K562 (cell line): ENCODE results near the gene PRR35. TPM values are rescaled to one million over a fixed set of nuclear protein-coding genes. Genes with fewer than 3 reads are reported as not detected.

Experiments used
- ADNP ChIP-seq: fragments of 200-800 bp; sonication (Bioruptor generic); IDR thresholded peaks from 2 replicates; pipeline ENCODE4 v1.6.1; 2016; ENCODE audit warnings: missing genetic modification characterization, missing compliant biosample characterization
- HMG20A ChIP-seq: fragments of 450-650 bp; formaldehyde crosslinking; conservative IDR thresholded peaks from 2 replicates; pipeline ENCODE4 v1.4.0; 2020; ENCODE audit warnings: mild to moderate bottlenecking, mixed read lengths
- HNRNPL ChIP-seq: fragments of 200-400 bp; formaldehyde crosslinking; IDR thresholded peaks from 2 replicates; pipeline ENCODE4 v1.6.1; 2017; ENCODE audit warnings: low read depth, mild to moderate bottlenecking, low read length
- HSF4 ChIP-seq: fragments of 250-450 bp; sonication (Bioruptor Pico); IDR thresholded peaks from 2 replicates; pipeline ENCODE4 v2.1.2; 2022; ENCODE audit warnings: mild to moderate bottlenecking, moderate library complexity, borderline replicate concordance
- KLF16 ChIP-seq: IDR thresholded peaks from 2 replicates; pipeline ENCODE4 v1.6.1; 2016; ENCODE audit warnings: antibody characterized with exemption
- NELFE ChIP-seq: IDR thresholded peaks from 2 replicates; pipeline ENCODE4 v1.6.1; 2011; ENCODE audit warnings: mild to moderate bottlenecking; ENCODE audit not compliant: insufficient read depth, insufficient read length
- NFXL1 ChIP-seq: fragments of 450-650 bp; formaldehyde crosslinking; IDR thresholded peaks from 2 replicates; pipeline ENCODE4 v1.4.0; 2021; ENCODE audit warnings: mild to moderate bottlenecking
- PHF21A ChIP-seq: fragments of 450-650 bp; IDR thresholded peaks from 2 replicates; pipeline ENCODE4 v1.6.1; 2017; ENCODE audit warnings: low read depth, borderline replicate concordance
- RB1 ChIP-seq: fragments of 450-650 bp; IDR thresholded peaks from 2 replicates; pipeline ENCODE4 v1.6.1; 2017; ENCODE audit warnings: low read depth, mild to moderate bottlenecking
- RBM17 ChIP-seq: fragments of 200-400 bp; formaldehyde crosslinking; IDR thresholded peaks from 2 replicates; pipeline ENCODE4 v1.6.1; 2017; ENCODE audit warnings: low read depth, mild to moderate bottlenecking, low read length, borderline replicate concordance
- RHOXF2B ChIP-seq: fragments of 250-450 bp; sonication (Bioruptor Pico); conservative IDR thresholded peaks from 2 replicates; pipeline ENCODE4 v1.5.1; 2021
- SIX5 ChIP-seq, 2 experiments: IDR thresholded peaks; 2 replicates each; pipeline ENCODE4 v1.6.1; 2011; ENCODE audit warnings: low read length in 2 of 2, borderline replicate concordance in 1 of 2, low read depth in 1 of 2, mild to moderate bottlenecking in 1 of 2, moderate library complexity in 1 of 2; ENCODE audit not compliant: insufficient read depth in 1 of 2
- SMARCA4 ChIP-seq: fragments of 450-650 bp; IDR thresholded peaks from 2 replicates; pipeline ENCODE4 v1.6.1; 2016
- SOX6 ChIP-seq: fragments of 450-650 bp; IDR thresholded peaks from 2 replicates; pipeline ENCODE4 v1.6.1; 2014; ENCODE audit warnings: mild to moderate bottlenecking
- ZBED1 ChIP-seq: IDR thresholded peaks from 2 replicates; pipeline ENCODE4 v1.6.1; 2014
- ZBTB17 ChIP-seq: fragments of 450-650 bp; formaldehyde crosslinking; IDR thresholded peaks from 2 replicates; pipeline ENCODE4 v1.4.0; 2020; ENCODE audit warnings: mild to moderate bottlenecking
- ZNF830 ChIP-seq: fragments of 250-450 bp; sonication (Bioruptor Pico); IDR thresholded peaks from 2 replicates; pipeline ENCODE4 v1.5.0; 2021; ENCODE audit warnings: mild to moderate bottlenecking
- ZZZ3 ChIP-seq: fragments of 450-650 bp; IDR thresholded peaks from 2 replicates; pipeline ENCODE4 v1.6.1; 2016; ENCODE audit warnings: antibody characterized with exemption, mild to moderate bottlenecking, moderate library complexity
- polyA plus RNA-seq, 8 experiments: library from polyadenylated mRNA; depleted of rRNA in 4 of 8; stranded (reverse) in 5 of 8; unstranded in 3 of 8; fragments of >200 nt; fragmentation: Nextera tagmentation in 2 of 8; fragmentation: Illumina TruSeq in 1 of 8; extraction: Ambion mirVana in 2 of 8; extraction: Trizol in 1 of 8; gene quantifications; 2 replicates each; pipeline versions ENCODE4 v1.2.1 to v1.2.3, GENCODE V29; 2011 to 2014; ENCODE audit warnings: inconsistent platforms in 1 of 8, missing spikeins in 1 of 8
- total RNA-seq, 7 experiments: library from RNA; depleted of rRNA in 6 of 7; stranded (reverse); fragments of >200 nt in 6 of 7; fragmentation: Illumina TruSeq in 2 of 7; extraction: Trizol in 2 of 7; gene quantifications; 2 replicates each; pipeline versions ENCODE4 v1.2.1 to v1.2.3, GENCODE V29; 2011 to 2021; ENCODE audit warnings: low replicate concordance in 1 of 7
- TF ChIP-seq, protein P1 (sequence below): fragments of 250-450 bp; sonication (Bioruptor Pico); IDR thresholded peaks from 2 replicates; pipeline ENCODE4 v1.5.0; 2020; ENCODE audit warnings: mild to moderate bottlenecking
- TF ChIP-seq, protein P2 (sequence below): sonication (generic); formaldehyde crosslinking; IDR thresholded peaks from 2 replicates; pipeline ENCODE4 v1.9.0; 2022; ENCODE audit warnings: mild to moderate bottlenecking, missing genetic modification reagents
- TF ChIP-seq, protein P3 (sequence below): fragments of 450-650 bp; formaldehyde crosslinking; IDR thresholded peaks from 2 replicates; pipeline ENCODE4 v1.4.0; 2020; ENCODE audit warnings: mild to moderate bottlenecking, moderate library complexity
- TF ChIP-seq, protein P4 (sequence below): sonication (generic); formaldehyde crosslinking; IDR thresholded peaks from 2 replicates; pipeline ENCODE4 v1.8.1; 2023; ENCODE audit warnings: mild to moderate bottlenecking, missing genetic modification reagents
- TF ChIP-seq, protein P5 (sequence below), 2 experiments: fragments of 250-450 bp in 1 of 2; fragments of 450-650 bp in 1 of 2; sonication (Bioruptor Pico) in 1 of 2; IDR thresholded peaks; 2 replicates each; pipeline versions ENCODE4 v1.6.1 to v1.8.0; 2016 to 2021; ENCODE audit warnings: mild to moderate bottlenecking in 2 of 2, moderate library complexity in 2 of 2, missing compliant biosample characterization in 1 of 2, missing genetic modification characterization in 1 of 2
- TF ChIP-seq, protein P6 (sequence below): sonication (generic); formaldehyde crosslinking; IDR thresholded peaks from 2 replicates; pipeline ENCODE4 v1.8.1; 2023; ENCODE audit warnings: mild to moderate bottlenecking, missing genetic modification reagents, moderate library complexity

PRR35 gene
- total and polyA plus RNA-seq, 9 of the 15 experiments (the other 6 are each of a cell fraction or from before 2014, with no cell fraction given): 0.17 to 0.45 (median 0.21) TPM; not detected in 5

DNA sequence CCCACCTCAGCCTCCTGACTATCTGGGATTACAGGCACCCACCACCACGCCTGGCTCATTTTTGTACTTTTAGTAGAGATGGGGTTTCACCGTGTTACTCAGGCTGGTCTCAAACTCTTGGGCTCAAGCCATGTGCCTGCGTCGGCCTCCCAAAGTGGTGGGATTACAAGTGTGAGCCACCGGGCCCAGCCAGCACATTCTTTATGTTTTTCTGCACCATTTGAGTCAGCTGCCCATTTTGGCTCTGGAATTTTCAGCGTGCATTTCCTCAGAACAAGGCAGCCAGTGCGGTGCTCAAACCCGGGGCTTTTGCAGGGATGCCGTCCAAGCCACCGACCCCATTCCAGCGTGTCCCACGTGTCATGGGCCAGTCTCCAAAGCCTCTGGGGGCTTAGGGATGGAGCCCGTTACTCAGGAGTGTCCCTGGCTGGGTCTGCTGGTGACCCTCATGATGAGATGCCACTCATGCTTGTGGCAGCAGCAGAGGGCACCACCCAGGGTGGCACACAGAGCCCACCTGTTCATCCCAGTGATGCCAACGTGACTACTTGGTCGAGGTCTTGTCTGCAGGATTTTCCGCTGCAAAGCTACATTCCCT, 26.0 kb downstream of the PRR35 start (continued):
- TF ChIP-seq, protein P1, sequence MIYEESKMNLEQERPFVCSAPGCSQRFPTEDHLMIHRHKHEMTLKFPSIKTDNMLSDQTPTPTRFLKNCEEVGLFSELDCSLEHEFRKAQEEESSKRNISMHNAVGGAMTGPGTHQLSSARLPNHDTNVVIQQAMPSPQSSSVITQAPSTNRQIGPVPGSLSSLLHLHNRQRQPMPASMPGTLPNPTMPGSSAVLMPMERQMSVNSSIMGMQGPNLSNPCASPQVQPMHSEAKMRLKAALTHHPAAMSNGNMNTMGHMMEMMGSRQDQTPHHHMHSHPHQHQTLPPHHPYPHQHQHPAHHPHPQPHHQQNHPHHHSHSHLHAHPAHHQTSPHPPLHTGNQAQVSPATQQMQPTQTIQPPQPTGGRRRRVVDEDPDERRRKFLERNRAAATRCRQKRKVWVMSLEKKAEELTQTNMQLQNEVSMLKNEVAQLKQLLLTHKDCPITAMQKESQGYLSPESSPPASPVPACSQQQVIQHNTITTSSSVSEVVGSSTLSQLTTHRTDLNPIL (CRISPR knock-in tag): no peak
- TF ChIP-seq HMG20A: no peak
- TF ChIP-seq SOX6: no peak
- no peak for TF ChIP-seq SIX5 (IDR thresholded peaks at IDR 0.05; ENCODE audit: borderline replicate concordance in 1 of 2, insufficient read depth in 1 of 2, low read depth in 1 of 2, low read length in 2 of 2)
- TF ChIP-seq ZZZ3: no peak
- no peak for TF ChIP-seq RBM17
- TF ChIP-seq NFXL1 (CRISPR knock-in tag): no peak
- no peak for TF ChIP-seq PHF21A
- TF ChIP-seq KLF16: no peak
- TF ChIP-seq, protein P2, sequence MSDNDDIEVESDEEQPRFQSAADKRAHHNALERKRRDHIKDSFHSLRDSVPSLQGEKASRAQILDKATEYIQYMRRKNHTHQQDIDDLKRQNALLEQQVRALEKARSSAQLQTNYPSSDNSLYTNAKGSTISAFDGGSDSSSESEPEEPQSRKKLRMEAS (CRISPR knock-in tag): peak; percentile 17; the same call in 1 of the 2 replicates
- TF ChIP-seq, protein P3, sequence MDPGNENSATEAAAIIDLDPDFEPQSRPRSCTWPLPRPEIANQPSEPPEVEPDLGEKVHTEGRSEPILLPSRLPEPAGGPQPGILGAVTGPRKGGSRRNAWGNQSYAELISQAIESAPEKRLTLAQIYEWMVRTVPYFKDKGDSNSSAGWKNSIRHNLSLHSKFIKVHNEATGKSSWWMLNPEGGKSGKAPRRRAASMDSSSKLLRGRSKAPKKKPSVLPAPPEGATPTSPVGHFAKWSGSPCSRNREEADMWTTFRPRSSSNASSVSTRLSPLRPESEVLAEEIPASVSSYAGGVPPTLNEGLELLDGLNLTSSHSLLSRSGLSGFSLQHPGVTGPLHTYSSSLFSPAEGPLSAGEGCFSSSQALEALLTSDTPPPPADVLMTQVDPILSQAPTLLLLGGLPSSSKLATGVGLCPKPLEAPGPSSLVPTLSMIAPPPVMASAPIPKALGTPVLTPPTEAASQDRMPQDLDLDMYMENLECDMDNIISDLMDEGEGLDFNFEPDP (CRISPR knock-in tag): no peak
- TF ChIP-seq RHOXF2B (CRISPR knock-in tag): no peak
- TF ChIP-seq ZNF830 (CRISPR knock-in tag): no peak
- no peak for TF ChIP-seq RB1
- 0 out of 2 replicates have a peak, but pooled peaks have one; percentile 45 for TF ChIP-seq HNRNPL
- TF ChIP-seq, protein P4, sequence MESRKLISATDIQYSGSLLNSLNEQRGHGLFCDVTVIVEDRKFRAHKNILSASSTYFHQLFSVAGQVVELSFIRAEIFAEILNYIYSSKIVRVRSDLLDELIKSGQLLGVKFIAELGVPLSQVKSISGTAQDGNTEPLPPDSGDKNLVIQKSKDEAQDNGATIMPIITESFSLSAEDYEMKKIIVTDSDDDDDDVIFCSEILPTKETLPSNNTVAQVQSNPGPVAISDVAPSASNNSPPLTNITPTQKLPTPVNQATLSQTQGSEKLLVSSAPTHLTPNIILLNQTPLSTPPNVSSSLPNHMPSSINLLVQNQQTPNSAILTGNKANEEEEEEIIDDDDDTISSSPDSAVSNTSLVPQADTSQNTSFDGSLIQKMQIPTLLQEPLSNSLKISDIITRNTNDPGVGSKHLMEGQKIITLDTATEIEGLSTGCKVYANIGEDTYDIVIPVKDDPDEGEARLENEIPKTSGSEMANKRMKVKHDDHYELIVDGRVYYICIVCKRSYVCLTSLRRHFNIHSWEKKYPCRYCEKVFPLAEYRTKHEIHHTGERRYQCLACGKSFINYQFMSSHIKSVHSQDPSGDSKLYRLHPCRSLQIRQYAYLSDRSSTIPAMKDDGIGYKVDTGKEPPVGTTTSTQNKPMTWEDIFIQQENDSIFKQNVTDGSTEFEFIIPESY: no peak
- TF ChIP-seq, protein P5, sequence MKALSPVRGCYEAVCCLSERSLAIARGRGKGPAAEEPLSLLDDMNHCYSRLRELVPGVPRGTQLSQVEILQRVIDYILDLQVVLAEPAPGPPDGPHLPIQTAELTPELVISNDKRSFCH (CRISPR knock-in tag; IDR thresholded peaks at IDR 0.05): no peak
- TF ChIP-seq, protein P5 (tag; IDR thresholded peaks at IDR 0.05): no peak
- TF ChIP-seq, protein P6, sequence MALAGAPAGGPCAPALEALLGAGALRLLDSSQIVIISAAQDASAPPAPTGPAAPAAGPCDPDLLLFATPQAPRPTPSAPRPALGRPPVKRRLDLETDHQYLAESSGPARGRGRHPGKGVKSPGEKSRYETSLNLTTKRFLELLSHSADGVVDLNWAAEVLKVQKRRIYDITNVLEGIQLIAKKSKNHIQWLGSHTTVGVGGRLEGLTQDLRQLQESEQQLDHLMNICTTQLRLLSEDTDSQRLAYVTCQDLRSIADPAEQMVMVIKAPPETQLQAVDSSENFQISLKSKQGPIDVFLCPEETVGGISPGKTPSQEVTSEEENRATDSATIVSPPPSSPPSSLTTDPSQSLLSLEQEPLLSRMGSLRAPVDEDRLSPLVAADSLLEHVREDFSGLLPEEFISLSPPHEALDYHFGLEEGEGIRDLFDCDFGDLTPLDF (CRISPR knock-in tag): no peak
- TF ChIP-seq NELFE: no peak
- no peak for TF ChIP-seq ZBED1
- no peak for TF ChIP-seq ZBTB17 (CRISPR knock-in tag)
- TF ChIP-seq SMARCA4: no peak
- no peak for TF ChIP-seq ADNP (tag)
- TF ChIP-seq HSF4: no peak
